8988T (cell line): Measurements from ENCODE around the gene IL18RAP.

ENCODE experiments used
- DNase-seq: peaks from one replicate; pipeline ENCODE4 v3.0.0; 2011

The IL18RAP gene, protein sequence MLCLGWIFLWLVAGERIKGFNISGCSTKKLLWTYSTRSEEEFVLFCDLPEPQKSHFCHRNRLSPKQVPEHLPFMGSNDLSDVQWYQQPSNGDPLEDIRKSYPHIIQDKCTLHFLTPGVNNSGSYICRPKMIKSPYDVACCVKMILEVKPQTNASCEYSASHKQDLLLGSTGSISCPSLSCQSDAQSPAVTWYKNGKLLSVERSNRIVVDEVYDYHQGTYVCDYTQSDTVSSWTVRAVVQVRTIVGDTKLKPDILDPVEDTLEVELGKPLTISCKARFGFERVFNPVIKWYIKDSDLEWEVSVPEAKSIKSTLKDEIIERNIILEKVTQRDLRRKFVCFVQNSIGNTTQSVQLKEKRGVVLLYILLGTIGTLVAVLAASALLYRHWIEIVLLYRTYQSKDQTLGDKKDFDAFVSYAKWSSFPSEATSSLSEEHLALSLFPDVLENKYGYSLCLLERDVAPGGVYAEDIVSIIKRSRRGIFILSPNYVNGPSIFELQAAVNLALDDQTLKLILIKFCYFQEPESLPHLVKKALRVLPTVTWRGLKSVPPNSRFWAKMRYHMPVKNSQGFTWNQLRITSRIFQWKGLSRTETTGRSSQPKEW

DNA sequence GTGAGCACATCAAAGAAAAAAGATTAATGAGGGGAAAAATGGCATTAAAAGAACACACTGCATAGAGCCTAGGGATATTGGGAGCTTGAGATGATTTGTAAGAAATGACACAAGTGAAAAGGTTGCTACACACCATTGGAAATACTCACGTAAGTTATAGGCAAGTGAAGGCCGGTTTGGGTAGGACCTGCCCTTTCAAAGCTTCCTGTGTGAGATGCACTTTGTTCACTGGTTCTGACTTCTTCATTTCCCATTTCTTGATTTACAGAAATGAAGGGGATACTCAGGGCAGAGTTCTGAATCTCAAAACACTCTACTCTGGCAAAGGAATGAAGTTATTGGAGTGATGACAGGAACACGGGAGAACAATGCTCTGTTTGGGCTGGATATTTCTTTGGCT is at the start of gene IL18RAP:
Gene IL18RAP (plus strand): TSS at position 251 of the 400 bp plus-strand sequence. CDS start 118 bp downstream, at position 369.
- DNase-seq, result no peak

DNA sequence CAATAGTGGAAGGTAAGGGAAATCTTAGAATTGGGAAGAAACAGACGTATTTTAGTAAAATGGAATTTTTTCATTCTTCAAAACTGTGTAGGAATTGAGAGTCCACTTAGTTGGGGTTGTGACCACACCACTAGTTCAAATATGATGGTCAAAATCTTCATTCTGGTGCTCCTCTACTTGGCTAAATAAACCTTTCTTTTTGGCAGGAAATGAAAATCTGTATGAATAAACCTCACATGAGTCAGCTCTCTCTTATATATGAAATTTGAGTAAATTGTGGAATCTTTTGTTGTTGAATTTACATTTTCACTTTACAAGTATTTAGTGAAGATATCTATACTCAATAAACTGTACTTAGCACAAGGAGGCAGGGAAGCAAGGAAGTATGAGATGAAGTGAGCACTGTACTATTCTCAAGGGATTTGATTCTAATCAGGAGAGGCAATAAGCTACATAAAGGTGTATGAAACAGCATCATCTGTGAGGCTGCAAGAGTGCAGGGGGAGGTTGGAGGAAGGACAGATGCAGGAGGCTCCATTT is 46.8 kb upstream of the IL18RAP start:
- no peak for DNase-seq

DNA sequence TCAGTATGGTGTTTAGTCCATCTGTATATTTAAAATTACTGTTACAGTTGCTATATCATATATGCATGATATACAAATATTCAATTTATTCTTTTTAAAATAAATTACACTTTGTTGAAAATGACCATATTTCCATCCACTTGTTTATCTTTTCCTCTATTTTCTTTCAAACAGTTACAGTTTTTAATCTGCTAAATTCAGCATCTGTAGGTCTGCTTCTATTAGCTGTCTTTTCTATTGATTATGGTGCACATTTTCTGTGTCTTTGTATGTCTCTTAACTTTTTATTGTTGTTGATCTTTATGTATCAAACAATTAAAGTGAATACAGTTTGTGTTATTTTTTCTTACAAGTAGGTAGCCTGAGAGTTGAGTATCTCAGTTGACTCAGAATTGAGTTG is 39.2 kb upstream of the IL18RAP start:
- no peak for DNase-seq

DNA sequence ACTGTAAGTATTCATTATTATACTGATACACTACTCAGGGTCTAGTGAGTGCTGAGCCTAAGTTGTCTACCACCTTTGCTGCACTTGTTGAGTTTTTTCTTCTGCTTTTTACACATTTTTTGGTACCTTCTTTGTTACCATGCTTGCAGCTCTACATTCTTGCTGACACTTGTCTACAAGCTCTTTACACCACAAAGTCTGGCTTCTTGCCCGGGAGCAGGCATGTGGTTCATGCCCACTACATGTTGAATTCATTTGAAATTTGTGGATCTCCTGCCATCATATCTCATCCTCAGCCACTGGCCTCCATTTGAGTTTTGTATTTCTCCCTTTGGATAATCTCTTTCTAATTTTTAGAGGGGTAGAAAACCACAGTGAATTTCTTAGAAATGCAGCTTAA is 37.4 kb upstream of the IL18RAP start:
- no peak for DNase-seq

DNA sequence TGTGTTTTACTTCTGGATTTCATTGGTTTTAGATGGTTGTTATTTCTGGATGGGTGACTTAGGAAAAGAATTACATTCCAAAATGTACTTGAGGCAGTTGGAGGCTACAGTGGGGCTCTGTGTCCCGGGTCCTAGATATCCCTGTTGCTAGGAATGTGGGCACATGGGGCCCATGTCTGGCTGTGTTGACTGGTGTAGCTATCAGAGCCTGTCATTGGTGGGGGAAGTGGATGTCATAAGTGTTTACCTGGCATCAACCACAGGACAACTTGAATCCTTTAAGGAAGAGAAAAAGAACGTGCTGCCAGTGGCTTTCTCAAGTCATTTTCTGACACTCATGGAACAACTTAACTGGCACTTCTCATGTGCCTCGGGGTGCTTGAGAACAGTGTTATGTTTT is 37.0 kb upstream of the IL18RAP start:
- DNase-seq, result no peak

DNA sequence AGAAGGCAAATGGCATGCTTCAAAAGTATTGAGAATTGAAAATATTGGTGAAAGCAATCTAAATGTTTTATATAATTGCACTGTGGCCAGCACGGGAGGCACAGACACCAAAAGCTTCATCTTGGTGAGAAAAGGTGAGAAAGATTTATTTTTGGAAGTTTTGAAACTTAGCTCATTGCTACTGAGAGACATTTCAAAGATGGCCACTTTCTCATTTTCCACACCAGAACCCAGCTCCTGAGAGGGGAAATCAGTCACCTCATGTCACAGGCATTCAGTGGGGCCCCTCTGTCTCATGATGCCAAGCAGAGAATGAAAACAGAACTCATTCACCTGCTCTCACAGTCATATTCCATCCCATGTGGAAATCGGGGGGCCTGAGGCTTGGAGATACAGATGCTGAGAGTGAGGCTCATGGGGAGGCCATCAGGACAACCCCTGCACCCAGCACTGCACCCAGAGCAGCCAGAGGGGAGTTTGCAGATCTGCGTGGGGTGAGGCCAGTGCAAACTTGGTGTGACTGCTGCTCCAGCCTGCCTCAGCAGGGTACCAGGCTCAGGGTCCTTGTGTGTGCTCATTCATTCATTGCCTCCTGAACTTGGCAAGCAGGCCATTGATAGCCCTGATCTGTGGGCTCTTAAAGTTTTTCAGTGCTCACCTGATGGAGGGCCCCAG is 36.0 kb upstream of the IL18RAP start:
- DNase-seq, result no peak

DNA sequence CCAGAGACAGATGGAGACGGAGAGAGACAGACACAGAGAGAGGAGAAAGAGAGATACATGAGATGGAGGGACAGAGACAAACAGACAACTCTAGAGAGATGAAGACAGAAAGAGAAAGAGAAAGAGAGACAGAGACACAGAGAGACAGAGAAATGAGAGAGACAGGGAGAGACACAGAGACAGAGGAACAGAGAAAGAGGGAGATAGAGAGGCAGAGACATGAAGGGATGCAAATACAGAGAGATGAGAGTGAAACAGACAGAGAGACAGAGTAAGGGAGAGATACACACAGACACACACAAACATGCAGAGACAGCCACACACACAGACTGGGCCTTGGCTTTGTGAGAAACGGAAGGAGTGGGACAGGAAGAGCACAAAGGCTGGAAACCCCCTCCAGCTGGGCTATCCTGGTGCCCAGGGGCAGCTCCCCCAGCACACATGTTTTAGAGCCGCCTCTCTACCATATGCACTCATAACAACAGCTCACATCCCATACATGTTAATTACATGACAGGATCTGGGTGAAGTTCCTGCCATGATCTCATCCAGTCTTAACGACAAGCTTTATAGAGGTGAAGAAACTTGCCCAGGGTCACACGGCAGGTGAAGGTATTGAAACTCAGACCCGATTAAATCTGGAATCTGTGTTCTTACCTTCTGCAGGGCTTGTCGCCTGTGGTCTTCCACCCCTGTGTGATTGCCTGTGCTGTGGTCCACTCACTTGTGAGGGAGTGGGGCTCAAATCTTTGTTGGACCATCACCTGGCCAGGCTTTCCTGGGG is 35.0 kb upstream of the IL18RAP start:
- no peak for DNase-seq

DNA sequence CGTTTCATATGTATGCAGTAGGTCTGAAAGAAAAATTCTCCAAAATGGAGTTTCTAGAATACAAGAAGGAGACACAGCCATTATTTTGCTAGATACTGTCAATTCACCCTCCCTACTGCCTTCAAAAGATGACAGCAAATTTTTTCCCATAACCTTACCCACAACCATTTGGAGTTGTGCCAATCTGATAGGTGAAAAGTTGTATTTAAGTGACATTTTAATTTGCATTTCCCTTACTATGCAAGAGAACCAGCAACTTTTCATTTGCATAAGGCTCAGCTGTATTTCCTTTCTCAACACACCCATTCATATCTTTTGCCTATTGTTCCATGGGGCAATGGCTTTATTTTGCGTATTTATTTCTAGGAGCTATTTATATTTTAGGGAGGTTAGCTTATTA is 31.4 kb upstream of the IL18RAP start:
- DNase-seq, result no peak

DNA sequence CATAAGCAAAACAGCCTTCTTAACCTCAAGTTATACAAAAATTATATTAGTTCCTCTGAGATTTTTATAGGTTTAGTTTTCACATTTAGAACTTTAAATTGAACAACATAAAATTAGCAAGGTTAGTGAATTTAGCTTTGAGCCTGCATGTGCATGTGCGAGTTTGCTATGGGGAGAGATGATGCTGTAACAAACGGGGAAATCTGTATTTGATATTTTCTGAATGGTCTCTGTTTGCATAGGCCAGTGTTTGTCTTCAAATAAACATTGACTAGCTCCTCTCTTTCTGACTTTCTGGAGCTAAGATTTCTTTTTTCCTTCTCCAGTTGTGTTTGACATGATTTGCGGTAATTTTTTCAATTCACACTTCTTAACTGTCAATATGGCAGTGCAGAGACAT is 30.9 kb upstream of the IL18RAP start:
- DNase-seq, result no peak

DNA sequence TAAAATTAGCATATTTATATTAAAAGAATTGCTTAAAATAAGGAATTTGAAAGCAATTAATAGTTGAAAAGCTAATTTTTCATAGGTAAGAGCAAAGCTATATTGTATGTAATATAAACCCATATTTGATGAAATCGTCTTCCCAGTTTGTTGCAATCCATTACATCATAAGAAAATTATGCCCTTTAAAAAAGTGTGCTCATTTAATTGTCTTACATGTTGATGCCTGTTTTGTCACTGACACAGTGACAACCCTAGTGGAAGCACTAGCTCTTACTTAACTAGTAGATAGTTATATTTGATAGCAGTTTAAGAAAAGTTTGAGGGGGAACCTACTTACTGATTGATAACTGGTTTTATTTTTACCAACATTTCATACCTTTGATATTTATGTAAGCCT is 30.0 kb upstream of the IL18RAP start:
- DNase-seq, result no peak

DNA sequence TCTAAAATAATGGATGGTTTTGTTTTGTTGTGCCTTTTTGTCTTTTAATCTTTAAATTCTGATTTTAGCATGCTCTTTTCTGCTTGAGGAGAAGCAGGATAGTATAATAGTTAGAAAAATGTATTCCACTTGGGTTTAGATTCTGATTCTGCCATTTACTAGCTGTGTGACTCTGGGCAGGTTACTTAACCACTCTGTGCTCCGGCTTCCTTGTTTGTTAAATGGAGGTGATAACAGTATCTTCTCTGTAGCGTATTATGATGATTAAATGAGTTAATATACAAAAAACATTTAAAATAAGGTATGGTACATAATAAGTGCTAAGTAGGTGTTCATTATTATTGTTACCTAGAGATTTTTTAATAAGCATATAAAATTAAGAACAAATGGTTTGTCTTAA is 26.9 kb upstream of the IL18RAP start:
- DNase-seq, result no peak

DNA sequence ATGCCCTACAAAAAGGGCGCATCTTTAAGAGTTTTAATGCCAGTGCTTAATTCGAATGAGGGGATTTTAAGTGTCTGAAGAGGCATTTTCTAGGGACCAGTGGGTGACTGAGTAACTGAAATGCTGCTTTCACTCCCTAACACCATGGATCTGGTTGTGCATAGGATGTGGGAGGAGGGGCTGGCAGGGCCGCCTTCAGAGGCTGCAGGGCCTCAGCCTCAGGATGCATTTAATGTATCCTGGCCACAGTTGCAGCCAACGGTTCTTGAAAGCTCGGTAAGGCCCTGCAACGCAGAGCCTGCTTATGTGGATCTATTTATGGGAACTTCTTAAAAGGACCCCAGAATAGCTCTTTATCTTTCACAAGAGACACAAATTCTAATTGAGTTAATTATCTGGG is 25.8 kb upstream of the IL18RAP start:
- DNase-seq, result no peak

DNA sequence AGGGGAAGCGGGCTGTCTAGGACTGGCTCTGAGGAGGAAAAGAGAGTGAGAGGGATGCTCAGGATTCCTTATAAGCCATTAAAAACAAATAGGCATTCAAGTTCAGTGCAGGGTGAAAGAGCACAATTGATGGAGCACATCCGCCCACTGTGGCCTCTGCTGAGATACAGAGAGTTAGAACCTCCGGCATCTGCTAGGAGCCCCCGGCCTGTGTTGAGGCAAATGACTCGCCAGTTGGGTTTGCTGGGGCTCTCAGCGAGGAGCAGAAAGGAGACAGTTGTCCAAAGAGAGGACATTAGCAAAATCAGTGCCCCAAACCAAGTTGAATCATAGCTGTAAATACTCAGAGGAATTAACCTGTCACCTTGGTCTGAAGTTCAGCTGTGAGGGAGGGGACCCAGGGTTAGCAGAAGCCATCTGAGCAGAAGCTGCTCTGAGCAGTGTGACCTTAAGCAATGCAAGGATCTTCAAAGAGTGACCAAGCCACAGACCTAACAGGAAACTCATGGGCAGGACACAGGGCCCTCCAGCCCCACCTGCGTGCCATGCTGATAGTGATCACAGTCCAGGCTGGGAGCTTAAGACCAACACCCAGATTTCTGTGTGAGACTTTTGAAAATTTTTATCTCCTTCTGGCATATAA is 23.3 kb upstream of the IL18RAP start:
- no peak for DNase-seq

DNA sequence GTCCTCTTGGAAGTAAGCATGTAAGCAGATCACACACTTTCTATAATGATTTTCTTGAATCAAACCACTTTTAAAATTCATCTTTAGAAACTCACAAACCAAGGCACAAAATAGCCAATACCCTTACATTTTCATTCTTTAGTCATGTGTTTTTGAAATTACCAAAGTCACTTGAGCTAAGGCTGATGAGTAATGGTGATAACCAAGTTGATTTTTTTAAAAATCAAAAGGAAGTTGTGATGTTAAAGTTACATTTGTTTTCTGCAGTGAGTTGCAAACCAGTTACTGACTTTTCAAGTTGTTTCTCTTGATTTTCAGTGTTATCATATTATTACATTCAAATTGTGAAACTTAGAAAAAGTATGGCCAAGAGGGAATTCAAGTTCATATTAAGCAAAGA is 21.5 kb upstream of the IL18RAP start:
- DNase-seq, result no peak

DNA sequence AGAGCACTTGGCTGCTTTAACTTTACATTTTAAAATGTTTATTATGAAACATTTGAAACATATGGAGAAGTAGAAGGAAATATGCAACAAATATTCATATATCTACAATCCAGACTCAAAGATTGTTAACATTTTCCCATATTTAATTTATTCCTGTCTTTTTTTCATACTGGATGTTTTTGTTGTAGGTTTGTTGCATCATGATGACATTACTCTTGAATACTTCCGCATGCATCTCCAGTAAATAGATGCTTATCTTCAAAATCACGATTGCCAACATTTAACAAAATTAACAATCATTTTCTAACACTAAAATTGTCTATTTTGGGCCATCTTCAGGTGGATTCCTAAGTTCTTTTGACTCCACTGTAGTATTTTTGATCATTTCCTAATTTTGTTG is 21.1 kb upstream of the IL18RAP start:
- DNase-seq, result no peak

DNA sequence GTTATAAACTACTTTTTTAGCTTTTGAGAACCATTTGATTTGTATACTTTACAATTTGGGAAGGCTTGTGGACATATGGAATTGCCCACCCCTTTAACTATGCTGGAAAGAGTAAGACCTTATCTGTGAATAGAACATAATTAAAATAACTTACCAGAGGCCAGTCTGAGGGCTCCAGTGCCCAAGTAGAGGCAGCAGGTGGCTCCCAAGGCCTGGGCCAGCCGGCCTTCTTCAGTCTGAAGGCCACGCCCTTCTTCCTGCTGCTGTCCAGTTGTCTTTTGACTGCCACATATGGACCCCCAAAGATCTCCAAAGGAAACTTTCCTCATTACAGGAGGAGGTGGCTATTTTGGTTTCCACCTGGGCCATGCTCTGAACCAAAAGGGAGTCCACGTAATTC is 12.0 kb upstream of the IL18RAP start:
- DNase-seq, result no peak

DNA sequence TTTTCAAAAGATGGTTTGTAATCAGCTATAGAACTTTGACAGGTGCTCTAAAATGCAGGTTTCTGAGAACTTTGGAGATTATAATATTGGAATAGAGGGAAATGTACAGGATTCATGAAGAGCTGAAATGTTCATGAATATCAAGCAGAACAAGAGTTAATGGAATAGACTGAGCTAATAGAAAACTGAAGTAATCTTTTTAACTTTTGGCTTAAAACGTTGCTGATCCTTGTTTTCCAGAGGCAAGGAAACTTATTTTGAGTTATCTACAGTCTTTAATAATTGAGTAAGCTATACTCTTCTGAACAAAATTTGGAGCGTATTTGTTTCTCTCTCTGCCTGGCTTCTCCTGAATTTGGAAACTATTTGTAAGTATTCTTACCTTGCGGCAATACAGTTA is 10.8 kb upstream of the IL18RAP start:
- no peak for DNase-seq

DNA sequence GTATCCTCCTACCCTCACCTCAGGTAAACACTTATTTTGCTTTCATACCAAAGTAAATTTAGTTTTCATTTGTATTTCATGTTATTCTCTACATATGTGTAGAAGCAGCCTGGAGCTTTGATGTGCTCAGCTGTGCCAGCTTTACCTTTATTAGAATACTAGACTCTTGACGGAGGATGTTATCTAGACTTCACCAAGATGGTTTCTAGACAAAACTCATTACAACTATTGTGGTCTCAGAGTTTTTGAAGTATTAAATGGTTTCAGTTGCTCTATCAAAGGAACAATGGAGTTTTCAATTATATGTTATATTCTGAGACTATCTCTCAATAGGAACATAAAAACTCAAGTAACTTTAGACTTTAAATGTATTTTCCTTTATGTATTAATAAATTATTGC is 5.0 kb upstream of the IL18RAP start:
- no peak for DNase-seq

DNA sequence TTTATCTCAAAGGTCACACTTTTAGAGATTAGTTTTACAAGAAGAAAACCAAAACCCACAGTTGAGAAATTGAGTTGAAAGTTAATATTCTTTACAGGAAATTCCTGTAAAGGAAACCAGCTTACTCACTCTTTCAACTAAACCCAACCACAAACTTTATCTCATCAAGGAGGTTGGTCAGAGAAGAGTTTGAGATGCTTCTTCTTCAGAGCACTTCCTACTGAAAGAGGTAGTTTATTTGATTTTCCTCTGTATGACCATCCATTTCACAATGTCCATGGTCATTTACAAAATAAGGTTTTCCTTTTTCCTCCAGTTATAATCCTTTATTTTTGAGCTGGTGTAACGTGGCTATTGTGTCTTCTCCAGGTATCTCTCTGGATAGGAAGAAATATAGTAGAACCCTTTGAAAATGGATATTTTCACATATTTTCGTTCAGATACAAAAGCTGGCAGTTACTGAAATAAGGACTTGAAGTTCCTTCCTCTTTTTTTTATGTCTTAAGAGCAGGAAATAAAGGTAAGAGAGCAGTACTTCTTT is 4.5 kb upstream of the IL18RAP start:
- no peak for DNase-seq

DNA sequence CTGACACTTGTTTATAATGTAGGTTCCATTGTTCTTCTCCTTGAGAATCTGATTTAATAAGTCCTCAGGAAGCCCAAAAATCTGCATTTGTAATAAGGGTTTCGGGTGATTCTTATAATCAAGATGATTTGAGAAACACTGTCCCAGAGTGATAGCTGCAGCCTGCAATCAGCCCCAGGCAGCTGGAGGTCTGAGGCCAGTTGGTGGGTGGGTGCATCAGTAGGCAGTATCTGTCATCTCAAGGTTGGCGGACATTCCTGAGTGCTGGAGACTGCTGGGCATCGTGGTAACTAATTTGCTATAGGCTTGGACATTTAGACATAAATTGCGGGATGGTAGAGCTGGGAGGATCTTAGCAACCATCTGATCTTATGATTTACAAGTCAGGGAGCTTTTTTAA is 2.7 kb upstream of the IL18RAP start:
- no peak for DNase-seq

DNA sequence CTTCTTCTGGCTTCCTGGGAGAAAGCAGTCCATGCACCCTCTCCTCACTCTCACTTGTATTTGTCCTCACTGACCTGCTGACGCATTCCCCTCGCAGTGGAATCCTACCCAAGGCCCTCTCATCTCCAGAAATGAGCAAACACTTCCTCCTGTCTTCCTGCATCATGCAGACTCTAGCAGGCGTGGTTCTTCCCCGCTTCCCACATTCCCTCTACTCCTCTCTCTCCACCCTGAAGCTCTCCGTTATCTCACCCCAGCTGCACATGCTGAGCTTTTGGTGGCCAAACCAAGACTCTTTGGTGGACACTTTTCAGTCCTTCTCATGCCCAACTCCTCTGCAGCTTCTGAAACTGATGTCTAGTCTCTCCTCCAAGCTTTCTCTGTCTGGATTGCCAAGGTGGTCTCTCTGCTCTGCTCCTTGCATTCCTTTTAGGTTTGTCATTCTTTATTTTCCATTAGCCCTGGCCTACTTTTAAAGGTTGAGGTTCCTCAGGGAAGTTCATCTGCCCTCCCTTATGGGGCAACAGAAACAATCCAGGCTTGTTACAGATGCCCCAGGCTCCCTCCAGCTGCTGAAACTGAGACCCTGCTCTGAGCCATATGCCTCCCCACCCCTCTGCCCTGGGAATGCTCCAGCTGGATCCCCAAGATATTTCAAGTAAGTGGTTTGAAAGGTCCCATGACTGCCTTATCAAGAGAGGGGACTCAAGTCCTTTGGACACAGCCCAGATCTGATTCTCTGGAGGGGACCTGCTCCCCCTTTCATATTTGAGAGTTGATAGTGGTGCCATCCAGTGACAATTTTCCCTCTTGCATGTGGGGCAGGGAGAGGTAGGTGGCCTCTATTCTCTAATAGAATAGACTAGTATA is 835 bp upstream of the IL18RAP start:
- no peak for DNase-seq
